ENCODE data around the gene ASB3.
"Not testable (repeated sequence)": the region's sequence is repeated elsewhere in the genome, so short reads cannot be mapped to it uniquely, and the experiment has no call there.

Gene ASB3

DNA sequence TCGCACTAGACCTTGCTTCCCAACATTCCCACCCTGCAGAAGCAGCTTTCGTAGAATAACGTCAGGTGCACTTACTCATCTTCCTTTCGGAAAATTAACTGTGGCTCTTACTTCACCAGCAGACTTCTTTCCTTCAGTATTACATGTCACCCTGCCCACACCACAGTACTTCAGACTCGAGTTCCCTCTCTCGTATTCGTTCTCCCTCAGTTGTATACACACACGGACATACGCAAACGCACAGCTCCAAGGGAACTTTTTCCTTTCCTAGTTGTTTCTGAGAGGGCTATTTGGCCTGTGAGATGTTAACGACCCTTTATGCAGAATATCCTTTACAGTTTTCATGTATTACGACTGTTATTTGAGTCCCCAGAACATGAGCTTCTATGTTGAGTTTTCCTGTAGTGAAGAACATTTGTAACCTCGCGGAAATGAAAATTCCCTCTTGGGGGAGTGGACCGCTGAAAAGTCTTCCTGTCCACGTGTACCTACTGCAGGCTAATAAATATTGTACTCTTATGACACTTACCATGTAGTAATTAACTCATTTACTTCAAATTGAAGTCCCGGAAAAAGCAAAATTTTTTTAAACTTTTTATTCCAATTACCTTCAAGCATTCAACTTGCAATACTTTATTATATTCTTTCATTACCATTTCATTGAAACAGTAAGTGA is 999 bp upstream of the ASB3 start:
- no peak for DNase-seq (ENCODE audit: low read depth)

DNA sequence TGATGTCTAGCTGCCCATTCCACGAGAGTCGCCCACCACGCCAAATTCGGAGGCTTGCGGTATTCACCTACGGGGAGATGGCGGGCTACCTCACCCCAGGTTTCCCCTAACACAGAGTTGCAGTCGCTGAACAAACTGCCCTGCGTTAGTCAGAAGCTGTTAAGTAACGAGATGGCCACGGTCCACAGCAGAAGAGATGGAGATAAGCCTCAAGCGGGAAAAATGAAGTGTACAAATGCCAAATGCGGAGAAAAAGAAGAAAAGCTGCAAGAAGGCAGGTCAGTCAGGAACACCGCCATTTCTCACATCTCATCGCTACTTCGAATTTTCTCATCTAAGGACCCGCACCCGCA is 425 bp downstream of the ASB3 start:
- DNase-seq (ENCODE audit: low read depth), result no peak

DNA sequence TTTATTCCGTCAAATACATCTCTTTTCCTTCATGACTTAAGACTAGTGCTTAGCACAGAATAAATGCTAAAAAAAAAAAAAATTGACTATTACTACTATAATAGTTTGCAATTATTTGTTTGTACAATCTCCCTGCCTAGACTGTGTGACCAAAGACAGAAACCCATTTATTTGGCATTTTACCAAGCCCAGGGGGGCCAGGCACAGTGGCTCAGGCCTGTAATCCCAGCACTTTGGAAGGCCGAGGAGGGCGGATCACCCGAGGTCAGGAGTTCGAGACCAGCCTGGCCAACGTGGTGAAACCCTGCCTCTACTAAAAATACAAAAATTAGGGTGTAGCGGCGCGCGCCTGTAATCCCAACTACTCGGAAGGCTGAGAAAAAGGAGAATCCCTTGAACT is 1.4 kb downstream of the ASB3 start:
- no peak for DNase-seq (ENCODE audit: low read depth)

DNA sequence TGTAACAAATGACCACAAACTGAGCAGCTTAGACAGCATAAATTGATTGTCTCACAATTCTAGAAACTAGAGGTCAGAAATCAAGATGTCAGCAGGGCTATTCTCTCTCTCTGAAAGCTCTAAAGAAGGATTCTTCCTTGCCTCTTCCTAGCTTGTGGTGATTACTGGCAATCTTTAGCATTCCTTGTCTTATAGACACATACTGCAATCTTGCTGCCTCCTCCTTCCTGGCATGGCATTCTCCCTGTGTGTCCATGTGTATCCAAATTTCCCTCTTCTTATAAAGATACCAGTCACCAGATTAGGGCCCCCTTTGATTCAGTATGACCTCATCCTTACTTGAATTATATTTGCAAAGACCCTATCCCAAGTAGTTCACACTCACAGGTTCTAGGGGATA is 2.3 kb downstream of the ASB3 start:
- DNase-seq (ENCODE audit: low read depth), result no peak

DNA sequence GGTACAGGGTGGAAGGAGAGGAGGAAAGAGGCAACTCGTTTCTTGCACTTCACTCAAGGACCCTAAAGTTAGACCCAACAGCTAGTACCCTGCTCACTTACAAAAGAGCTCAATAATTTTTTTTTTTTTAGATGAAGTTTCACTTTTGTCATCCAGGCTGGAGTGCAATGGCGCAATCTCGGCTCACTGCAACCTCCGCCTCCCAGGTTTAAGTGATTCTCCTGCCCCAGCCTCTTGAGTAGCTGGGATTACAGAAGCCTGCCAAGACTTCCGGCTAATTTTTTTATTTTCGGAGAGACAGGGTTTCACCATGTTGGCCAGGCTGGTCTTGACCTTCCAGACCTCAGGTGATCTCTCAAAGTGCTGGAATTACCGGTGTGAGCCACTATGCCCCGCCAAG is 4.1 kb downstream of the ASB3 start:
- DNase-seq (ENCODE audit: low read depth), result no peak

DNA sequence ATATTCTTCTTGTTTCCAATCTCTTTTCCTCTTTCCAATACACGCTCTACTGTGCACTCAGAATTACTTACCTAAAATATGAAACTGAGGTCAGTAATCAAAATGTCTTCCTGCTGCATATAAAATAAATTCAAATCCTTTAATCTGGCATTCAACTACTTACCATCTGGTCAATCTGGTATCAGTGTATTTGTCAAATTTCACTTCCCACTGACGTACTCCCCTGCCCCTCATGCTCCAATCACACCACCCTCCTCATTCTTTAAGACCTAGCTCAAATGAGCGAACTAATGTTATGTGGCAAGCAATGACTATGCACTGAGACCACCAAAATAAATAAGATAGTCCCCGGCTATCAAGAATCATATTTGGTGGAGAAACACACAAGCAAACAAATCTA is 6.7 kb downstream of the ASB3 start:
- no peak for DNase-seq (ENCODE audit: low read depth)

DNA sequence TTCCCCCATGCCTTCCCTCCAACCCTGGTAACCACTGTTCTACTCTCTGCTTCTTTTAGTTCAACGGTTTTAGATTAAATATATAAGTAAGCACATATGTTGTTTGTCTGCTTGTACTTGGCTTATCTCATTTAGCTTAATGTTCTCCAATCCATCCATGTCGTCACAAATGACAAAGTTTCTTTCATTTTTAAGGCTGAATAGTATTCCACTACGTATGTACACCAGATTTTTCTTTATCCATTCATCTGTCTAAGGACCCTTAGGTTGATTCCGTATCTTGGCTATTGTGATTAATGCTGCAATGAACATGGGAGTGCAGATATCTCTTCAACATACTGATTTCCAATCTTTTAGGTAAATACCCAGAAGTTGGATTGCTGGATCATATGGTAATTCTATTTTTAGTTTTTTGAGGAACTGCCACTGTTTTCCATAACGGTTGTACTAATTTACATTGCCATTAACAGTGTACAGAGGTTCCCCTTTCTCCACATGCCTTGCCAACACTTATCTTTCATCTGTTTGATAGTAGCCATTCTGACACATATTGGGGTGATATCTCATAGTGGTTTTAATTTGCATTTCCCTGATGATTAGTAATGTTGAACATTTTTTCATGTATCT is 8.1 kb downstream of the ASB3 start:
- DNase-seq (ENCODE audit: low read depth), result no peak

DNA sequence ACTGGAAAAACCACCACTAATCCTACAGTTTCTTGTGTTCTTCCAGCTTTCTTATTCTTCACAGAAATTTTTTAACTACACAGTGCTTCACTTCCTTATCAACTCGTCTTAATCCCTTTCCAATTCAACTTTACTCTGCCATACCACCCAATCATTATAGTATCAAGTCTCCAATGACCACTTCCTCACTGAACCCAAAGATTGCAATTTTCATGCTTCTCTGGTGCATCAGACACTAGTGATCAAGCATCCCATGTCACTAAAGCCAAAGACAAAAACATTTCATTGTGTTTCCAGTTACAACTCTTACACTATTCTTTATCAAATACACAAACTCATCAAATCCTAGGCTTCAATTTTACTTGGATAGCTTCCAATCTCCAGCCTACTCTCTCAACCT is 9.6 kb downstream of the ASB3 start:
- DNase-seq (ENCODE audit: low read depth), result no peak

DNA sequence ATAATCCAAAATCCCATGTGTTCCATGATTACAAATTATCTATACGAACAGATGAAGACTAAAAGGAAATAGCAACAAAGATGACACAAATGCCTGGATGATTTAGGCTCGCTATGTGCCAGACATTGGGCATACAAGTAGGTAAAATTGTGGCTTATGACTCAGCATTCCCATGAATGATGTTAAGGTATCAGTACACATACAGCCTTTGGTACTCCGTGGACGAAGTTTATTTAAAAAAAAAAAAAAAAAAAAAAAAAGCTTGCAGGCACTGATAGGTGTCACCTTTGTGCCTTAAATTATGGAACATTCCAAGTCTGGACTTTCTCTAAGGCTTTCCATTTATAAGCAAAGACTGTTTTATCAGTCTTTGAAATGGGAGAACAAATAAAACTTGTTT is 16.5 kb downstream of the ASB3 start:
- no peak for DNase-seq (ENCODE audit: low read depth)

DNA sequence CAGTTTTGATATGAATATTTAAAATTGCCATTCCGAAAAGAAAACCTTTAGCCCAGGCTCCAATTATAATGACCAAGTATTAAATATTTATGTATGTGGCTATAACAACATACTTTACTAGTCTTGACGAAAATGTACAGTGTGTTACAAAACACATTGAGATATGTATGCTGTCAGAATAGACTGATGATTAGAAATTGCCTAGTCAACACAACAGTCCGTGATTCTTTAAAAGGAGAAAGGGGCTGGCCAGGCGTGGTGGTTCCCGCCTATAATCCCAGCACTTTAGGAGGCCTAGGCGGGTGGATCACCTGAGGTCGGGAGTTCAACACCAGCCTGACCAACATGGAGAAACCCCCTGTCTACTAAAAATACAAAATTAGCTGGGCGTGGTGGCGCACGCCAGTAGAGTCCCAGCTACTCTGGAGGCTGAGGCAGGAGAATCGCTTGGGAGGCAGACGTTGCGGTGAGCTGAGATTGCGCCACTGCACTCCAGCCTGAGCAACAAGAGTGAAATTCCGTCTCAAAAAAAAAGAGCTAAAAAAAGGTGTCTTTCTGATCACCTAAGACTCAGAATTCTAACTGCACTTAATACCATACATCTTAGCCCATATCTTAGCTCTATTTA is 17.3 kb downstream of the ASB3 start:
- no peak for DNase-seq (ENCODE audit: low read depth)

DNA sequence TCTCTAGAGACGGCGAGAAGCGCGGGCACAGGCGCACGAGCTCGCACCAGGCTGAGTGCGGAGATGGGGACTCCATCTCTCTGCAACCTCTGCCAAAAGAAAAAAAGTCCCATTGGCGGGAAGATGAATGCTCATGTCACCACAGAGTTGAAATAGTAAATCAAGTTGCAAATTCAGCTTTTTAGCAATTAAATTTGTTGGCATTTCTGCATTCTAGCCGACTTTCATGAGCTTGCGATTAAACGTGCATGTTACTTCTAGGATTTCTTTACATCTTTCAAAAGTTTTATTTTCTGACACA is 18.6 kb downstream of the ASB3 start:
- DNase-seq (ENCODE audit: low read depth), result no peak

DNA sequence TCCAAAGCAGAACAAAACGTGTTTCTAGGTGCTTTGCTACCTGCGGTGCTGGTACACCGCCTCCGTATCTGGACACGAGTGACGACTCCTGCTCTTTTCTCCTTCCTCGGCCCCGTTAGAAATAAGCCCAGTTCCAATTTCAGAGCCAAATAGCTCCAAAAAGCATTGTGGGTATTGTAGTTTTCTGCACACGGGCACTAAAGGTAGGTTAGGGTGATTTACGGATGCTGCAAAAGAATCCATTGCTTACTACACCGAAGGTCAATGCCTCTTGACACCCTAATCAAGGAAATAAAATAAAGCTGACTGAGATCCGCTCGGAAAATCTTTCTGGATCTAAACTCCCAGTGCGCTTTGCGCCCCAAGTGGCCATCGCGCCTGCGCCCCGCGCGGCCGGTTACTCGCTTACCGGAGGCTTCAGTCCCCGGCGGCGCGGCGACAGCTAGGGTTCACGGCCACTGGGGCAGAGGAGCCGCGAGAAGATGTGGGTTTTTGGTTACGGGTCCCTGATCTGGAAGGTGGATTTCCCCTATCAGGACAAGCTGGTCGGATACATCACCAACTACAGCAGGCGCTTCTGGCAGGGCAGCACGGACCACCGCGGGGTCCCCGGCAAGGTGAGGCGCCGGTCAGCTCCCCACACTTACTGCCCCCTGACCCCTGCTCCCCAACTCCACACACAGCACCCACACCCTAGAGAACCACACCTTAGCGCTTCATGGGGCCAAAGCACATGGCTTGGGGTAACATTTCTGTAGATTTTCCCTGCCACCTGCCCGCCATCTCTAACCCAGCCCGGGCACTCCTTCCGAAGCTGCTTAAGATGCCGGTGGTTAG is 19.1 kb downstream of the ASB3 start, which contains the start of gene CHAC2:
CHAC2 (plus strand) TSS at position 400 of the 837 bp plus-strand sequence; CDS start at position 483, 83 bp downstream.
- DNase-seq (ENCODE audit: low read depth), result peak; percentile 58

DNA sequence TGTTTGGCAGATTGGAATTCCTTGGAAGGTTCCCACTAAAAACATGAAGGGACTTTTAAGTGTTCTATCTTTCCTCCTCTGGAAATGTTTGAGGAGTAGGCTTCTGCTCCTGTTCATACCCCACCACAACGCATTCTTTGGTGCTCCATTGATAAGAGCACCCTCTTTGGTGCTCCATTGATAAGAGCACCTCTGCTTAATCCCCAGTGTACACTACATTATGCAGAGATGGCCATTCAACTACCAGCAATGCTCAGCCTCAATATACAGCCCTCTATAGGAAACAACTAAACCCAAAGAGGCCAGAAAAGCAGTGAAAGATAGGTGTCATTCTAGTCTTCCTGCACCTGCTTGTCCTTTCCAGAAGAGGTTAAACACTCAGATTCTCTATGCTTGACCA is 21.0 kb downstream of the ASB3 start:
- DNase-seq (ENCODE audit: low read depth), result no peak

DNA sequence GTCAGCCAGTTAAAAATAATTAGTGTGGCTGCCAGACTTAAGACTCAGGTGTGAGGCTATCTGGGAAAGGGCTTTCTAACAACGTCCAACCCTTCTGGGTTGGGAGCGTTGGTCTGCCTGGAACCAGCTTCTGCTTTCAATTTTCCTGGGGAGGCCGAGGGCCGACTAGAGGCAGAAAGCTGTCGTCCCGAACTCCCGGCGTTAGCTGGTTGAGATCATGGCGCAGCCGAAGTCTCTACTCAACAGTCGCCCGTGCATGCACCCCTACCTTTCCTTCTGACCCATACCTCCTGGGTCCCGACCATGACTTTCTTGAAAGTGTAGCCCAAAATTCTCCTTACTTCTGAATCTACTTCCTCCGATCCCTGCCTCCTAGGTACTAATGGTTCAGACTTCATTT is 29.5 kb downstream of the ASB3 start:
- DNase-seq (ENCODE audit: low read depth), result not testable (repeated sequence)

DNA sequence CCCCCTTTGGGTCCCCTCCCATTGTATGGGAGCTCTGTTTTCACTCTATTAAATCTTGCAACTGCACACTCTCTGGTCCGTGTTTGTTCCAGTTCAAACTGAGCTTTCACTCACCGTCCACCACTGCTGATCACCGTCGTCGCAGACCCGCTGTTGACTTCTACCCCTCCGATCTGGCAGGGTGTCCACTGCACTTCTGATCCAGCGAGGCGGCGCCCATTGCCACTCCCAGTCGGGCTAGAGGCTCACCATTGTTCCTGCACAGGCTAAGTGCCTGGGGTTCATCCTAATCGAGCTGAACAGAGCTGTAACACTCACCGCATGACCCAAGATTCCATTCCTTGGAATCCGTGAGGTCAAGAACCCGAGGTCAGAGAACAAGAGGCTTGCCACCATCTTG is 30.1 kb downstream of the ASB3 start:
- DNase-seq (ENCODE audit: low read depth), result no peak

DNA sequence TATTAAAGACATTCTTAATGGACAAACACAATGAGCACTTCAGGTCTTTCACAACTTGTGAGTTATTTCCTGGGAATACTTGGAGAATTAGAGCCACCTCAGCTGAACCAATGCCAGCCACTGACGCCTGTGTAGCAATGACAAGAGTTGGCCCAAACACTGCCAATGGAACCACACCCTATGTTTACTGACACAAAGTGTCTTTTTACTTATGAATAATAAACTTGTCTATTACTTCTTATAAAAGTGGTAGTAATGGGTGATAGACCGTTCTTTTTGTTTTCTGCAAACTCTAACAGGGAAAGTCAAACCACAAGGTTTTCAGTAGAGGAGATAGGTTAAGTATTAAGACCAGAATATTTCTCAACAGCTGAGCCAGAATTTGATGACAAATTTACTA is 31.6 kb downstream of the ASB3 start:
- no peak for DNase-seq (ENCODE audit: low read depth)

DNA sequence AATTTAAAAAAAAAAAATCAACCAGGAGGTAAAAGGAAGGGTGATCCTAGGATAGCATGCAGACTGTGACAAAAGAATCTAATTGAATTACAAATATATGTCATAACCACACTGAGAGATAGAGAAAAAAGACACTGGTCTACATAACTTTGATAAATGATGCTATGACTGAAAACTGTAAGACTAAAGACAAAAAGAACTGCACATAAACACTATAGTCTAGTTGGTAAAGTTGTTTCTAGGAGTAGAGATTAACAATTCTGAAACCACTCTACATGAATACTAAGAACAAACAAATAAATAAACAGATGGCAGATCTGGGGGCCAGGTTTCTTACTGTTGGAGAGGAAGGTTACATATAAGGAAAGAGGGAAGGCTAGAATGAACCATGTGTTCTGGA is 33.7 kb downstream of the ASB3 start:
- no peak for DNase-seq (ENCODE audit: low read depth)

DNA sequence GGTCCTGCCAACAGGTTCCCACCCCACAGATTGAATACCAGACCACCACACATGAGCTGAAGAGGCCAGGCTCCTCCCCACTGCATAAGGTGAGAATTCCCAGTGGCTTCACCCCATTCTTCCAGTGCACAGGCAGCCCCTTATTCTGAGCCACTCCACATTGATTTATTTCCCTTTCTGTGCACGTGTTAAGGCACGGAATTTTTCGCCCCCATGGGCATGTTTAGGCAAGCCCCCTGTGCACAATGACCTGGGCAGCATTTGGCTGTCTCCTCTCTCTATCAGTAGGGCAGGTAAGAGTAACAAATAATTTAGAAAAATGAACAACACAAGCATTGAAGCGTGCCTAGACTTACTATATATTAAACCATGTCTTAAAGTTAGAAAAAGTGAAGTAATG is 34.4 kb downstream of the ASB3 start:
- no peak for DNase-seq (ENCODE audit: low read depth)

DNA sequence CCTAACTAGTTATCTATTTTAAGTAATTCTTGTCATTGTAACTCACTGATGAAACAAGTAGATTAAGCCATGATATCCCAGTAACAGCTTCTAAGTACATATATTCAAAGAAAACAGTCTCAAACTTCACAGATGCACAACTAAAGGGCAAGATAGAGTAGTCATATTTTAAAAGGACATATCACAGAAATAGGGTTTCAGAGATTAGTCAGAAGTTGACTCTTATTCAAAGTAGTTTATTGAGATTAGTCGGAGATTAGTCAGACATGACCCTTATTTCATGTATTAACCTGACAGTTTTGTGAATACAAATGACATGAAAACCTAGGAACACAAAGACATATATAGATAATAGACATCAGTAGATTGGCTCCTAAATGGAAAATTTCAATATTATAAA is 35.0 kb downstream of the ASB3 start:
- DNase-seq (ENCODE audit: low read depth), result no peak

DNA sequence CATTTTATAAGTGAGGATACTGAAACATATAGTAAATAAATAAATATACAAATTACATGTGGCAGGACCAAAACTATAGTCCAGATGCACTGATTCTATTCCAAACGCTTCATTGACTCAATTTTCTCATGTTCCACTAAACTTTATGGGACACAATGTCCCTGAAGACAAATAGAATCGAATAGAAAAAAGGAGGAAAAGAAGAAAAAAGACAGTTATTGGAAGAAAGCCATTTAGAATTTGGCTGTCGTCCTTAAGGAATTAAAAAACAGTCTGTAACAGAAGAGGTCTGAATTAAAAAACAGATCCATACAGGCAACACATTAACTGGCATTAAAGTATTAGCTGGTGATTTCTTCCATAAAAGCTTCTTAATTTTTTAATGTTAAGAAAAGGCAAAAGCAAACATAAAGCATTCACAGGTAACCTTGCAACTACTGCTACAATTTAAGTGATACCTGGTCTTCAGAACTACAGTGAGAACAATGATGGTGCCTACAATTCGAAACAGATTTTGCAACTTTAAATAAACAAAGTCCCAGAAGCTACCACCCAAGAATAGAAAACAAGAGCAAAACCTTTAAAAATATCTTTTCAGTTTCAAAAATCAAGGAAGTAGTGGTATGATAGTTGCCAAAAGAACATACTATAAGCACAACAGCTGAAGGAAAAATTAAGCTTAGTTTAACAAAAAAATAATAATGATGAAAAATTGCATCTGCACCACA is 36.5 kb downstream of the ASB3 start:
- no peak for DNase-seq (ENCODE audit: low read depth)

DNA sequence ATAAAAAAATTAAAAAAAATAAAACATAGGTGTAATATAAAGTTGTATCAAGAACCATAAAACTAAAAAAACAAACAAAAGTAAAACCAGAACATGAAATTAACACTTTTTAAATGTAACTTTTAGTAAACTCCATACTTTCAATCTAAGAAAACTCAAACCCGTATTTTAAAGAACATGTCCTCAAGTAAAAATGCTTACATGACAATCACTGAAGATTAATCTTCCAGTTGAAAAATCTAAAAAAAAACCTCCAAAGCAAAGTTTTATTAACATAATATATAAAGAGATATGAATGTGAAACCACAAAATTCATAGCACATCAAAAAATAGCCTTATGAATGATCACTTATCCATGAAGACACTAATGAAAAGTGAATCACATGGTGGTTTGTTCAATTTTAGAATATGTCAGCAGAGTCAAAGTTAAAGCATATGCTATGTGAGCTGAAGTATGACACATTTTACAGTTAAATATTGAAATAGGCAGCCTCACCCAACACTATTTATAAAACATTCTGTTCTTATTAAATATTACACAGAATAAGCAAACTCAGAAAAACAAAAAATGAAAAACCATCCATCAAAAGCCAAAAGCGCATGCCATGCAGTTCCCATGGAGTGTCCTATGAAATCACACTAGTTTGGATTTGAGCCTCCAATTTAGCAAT is 42.2 kb downstream of the ASB3 start:
- no peak for DNase-seq (ENCODE audit: low read depth)

DNA sequence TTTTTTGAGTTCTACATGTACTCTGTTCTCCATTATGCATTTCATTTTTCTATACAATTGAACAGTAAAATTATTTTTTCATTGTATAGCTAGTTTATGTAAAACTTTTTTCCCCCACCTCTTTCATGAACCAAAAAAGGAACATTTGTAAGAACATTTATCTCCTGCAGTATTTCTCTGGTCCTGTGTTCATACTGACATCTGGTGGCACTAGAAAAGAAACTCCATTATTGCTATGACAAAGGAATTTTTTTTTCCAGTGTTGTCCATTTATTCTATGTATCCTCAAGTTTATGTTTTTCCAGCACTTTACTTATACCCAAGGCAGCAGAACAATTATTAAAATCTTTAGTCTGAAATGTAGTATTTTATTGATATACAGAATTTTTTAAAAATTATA is 46.6 kb downstream of the ASB3 start:
- DNase-seq (ENCODE audit: low read depth), result no peak
